ENCODE measurements around the gene VANGL1. TPM values are rescaled to one million over a fixed set of nuclear protein-coding genes. Genes with fewer than 3 reads are reported as not detected.

The VANGL1 gene
- total RNA-seq, 4 donors from 2014 or later = 0.66 to 1.2 (median 1.1) TPM

DNA sequence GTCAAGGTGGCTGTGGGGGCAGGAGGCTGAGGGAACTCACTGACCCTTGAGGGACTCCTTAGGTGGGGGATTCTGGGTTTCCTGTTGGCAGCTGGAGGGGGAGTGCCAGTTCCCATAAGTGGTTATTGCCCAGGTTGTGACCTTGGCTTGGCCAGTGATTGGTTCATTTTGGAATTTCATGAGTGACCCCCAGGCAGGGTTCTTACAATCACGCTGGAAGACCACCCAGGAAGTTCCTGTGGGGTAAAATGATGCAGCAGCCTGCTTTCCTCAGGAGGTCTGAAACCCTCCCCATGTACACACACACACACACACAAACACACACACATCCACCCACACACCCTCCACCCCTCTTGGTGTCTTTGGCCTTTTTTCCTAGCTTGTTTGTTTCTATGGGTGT is 16.9 kb downstream of the VANGL1 start:
- Histone ChIP-seq H3K36me3 (peaks cover 0 to 2% of the 10 kb centered on the region in 2 donors), H3K27ac (no peak overlapping the region), H3K4me1 (peaks cover 0 to 3% of the 10 kb centered on the region in 2 donors), H3K9me3 (no peaks in the 10 kb centered on the region), H3K27me3 (no peaks in the 10 kb centered on the region), H3K4me3 (no peak overlapping the region)
- TF ChIP-seq CTCF (IDR thresholded peaks at IDR 0.05 in 4 of 5, conservative IDR thresholded peaks at IDR 0.05 in 1 of 5) (no peak), POLR2A (IDR thresholded peaks at IDR 0.05) (no peak)
- no peak for ATAC-seq
- in situ Hi-C loops (cut with MboI; ENCODE audit: low sequenced_read_pairs in 4 of 4) (no loop called here), intact Hi-C loops (cut with DNase I; ENCODE audit: low total_unique reads) (no loop called here)
- DNase-seq = no peak

- DNase-seq (no peak), ATAC-seq (no peak)
- TF ChIP-seq POLR2A (IDR thresholded peaks at IDR 0.05) (no peak), CTCF (IDR thresholded peaks at IDR 0.05 in 4 of 5, conservative IDR thresholded peaks at IDR 0.05 in 1 of 5) (no peak)
- H3K4me1 ChIP-seq = peaks cover 0 to 3% of the 10 kb centered on the region in 2 donors
- H3K36me3 ChIP-seq = peaks cover 0 to 10% of the 10 kb centered on the region in 2 donors
- H3K27me3 ChIP-seq = no peaks in the 10 kb centered on the region
- in situ Hi-C loops (cut with MboI; ENCODE audit: low sequenced_read_pairs in 4 of 4) = no loop called here
- no peak overlapping the region for H3K4me3 ChIP-seq
- no peaks in the 10 kb centered on the region for H3K9me3 ChIP-seq
- intact Hi-C loops (cut with DNase I; ENCODE audit: low total_unique reads) = no loop called here
- H3K27ac ChIP-seq = no peak overlapping the region
Measured at GRCh38 chr1:115660151-115660550, 18.4 kb downstream of the VANGL1 start.

DNA sequence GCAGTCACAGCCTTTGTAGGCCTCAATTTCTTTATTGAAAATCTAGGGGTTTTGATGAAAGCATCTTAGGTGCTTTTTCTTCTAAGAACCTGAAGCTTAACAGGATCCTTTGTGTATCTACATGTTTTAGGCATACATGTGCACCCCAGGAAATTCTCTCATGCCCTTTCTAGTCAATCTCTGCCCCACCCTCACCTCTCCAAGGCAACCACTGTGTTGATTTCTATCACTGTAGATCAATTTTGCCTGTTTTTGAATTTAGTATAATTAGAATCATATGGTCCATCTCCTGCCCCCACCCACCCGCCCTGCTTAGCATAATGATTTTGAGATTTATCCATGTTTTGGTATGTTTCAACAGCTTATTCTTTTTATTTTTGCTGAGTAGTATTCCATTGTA is 19.4 kb downstream of the VANGL1 start:
- H3K27me3 ChIP-seq = no peaks in the 10 kb centered on the region
- intact Hi-C loops (cut with DNase I; ENCODE audit: low total_unique reads) (no loop called here), in situ Hi-C loops (cut with MboI; ENCODE audit: low sequenced_read_pairs in 4 of 4) (no loop called here)
- DNase-seq (no peak), ATAC-seq (no peak)
- H3K4me1 ChIP-seq = peaks cover 2 to 3% of the 10 kb centered on the region in 2 donors
- H3K27ac ChIP-seq = no peak overlapping the region
- H3K4me3 ChIP-seq = no peak overlapping the region
- no peaks in the 10 kb centered on the region for H3K9me3 ChIP-seq
- H3K36me3 ChIP-seq = peaks cover 0 to 10% of the 10 kb centered on the region in 2 donors
- TF ChIP-seq POLR2A (IDR thresholded peaks at IDR 0.05) = no peak
- no peak for TF ChIP-seq CTCF (IDR thresholded peaks at IDR 0.05 in 4 of 5, conservative IDR thresholded peaks at IDR 0.05 in 1 of 5)

DNA sequence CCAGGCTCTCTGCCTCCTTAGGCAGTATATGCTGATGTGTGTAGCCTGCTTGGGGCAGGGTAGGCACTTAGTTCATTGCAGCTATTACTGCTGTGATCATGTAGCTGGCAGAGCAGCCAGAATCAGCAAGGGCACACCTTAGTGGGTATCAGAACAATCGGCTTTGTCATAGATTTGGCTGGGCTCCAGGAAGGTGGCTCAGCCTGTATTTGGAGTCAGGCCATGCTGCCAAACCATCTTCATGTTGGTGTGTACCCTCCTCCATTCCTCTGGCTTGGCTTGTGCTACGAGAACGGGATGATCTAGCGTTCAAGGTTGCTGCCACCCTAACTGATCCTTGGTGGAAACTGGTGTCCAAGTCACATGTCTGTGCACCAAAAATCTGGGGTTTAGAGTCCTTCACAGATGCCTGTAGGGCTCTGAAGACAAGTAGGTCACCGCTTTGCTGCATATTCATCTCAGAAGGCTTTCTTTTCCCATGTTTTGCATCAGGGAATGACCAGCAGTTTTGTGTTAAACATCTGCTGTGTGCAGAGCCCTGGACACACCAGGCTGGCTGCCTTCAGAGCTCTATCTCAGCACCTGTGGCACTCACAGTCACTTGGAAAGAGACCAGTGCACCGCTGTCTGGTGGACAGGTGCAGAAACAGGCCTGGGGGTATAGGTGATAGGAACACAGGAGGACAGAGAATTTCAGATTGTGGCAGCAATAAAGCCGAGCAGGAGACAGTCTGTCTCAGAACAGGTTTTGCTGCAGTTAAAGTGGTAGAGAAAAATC is 23.7 kb downstream of the VANGL1 start:
- in situ Hi-C loops (cut with MboI; ENCODE audit: low sequenced_read_pairs in 4 of 4) = no loop called here
- Histone ChIP-seq H3K4me1 (peaks cover 11 to 25% of the 10 kb centered on the region in 2 donors), H3K4me3 (no peak overlapping the region), H3K27ac (no peak overlapping the region), H3K36me3 (peaks cover 0 to 10% of the 10 kb centered on the region in 2 donors), H3K9me3 (no peaks in the 10 kb centered on the region), H3K27me3 (no peaks in the 10 kb centered on the region)
- DNase-seq = no peak
- TF ChIP-seq CTCF (IDR thresholded peaks at IDR 0.05 in 4 of 5, conservative IDR thresholded peaks at IDR 0.05 in 1 of 5) (no peak), POLR2A (IDR thresholded peaks at IDR 0.05) (no peak)
- no peak for ATAC-seq
- intact Hi-C loops (cut with DNase I; ENCODE audit: low total_unique reads) = no loop called here
